DOHH2 (cell line): ENCODE measurements around the gene CCDC80.

Source experiments
- CTCF ChIP-seq: fragments of 200-600 bp; sonication (generic); IDR thresholded peaks from one replicate; pipeline ENCODE4 v1.5.1; 2014; ENCODE audit warnings: antibody characterized with exemption, mild to moderate bottlenecking, low read depth, low read length; ENCODE audit not compliant: poor library complexity, severe bottlenecking
- EZH2phosphoT487 ChIP-seq: fragments of 200-600 bp; sonication (generic); IDR thresholded peaks from 2 replicates; pipeline ENCODE4 v1.6.1; 2017; ENCODE audit warnings: borderline replicate concordance, mild to moderate bottlenecking, antibody characterized with exemption, low read length, moderate library complexity, mixed read lengths

- TF ChIP-seq CTCF (no peak), EZH2phosphoT487 (no peak)
These were observed 45.2 kb upstream of the CCDC80 start for GRCh38 chr3:112685956-112686799.
